ENCODE measurements around the gene EXOC4.

- no peak for TF ChIP-seq POLR2A (IDR thresholded peaks at IDR 0.05; ENCODE audit: low read length)
- no peak for TF ChIP-seq GATA1 (IDR thresholded peaks at IDR 0.05; ENCODE audit: low read depth, low read length)
Observed at GRCh38 chr7:133303372-133303771, 50.5 kb downstream of the EXOC4 start.

All from erythroblast (primary cell).